Neutrophil (primary cell): ENCODE data around the gene OVCA2.
"Not testable (repeated sequence)": the region's sequence is repeated elsewhere in the genome, so short reads cannot be mapped to it uniquely, and the experiment has no call there.

Experiments used
- H3K27ac ChIP-seq: fragments of 200-600 bp; sonication (generic); 2 replicates; pipeline ENCODE4 v1.5.1; 2016; ENCODE audit warnings: mild to moderate bottlenecking, moderate library complexity
- H3K27me3 ChIP-seq: fragments of 200-600 bp; sonication (generic); 2 replicates; pipeline ENCODE4 v1.6.0; 2016; ENCODE audit warnings: mild to moderate bottlenecking
- H3K36me3 ChIP-seq: fragments of 200-600 bp; sonication (generic); 2 replicates; pipeline ENCODE4 v1.5.1; 2017
- H3K4me1 ChIP-seq, 2 experiments: fragments of 200-600 bp in 1 of 2; sonication (generic) in 1 of 2; 1 replicate in 1 of 2; 2 replicates in 1 of 2; pipeline versions ENCODE4 v1.5.1 to v1.6.1; 2013 to 2016; ENCODE audit warnings: low read depth in 1 of 2, low read length in 1 of 2, mild to moderate bottlenecking in 1 of 2, moderate library complexity in 1 of 2; ENCODE audit not compliant: control insufficient read depth in 1 of 2, insufficient read depth in 1 of 2
- H3K4me3 ChIP-seq, 2 experiments: fragments of 200-600 bp in 1 of 2; sonication (generic) in 1 of 2; 1 replicate in 1 of 2; 2 replicates in 1 of 2; pipeline ENCODE4 v1.5.1; 2013 to 2016; ENCODE audit warnings: low read depth in 1 of 2, low read length in 1 of 2, mild to moderate bottlenecking in 1 of 2, moderate library complexity in 1 of 2
- H3K9me3 ChIP-seq: fragments of 200-600 bp; sonication (generic); 2 replicates; pipeline ENCODE4 v1.5.1; 2016
- CTCF ChIP-seq: fragments of 200-600 bp; sonication (generic); IDR thresholded peaks from 2 replicates; pipeline ENCODE4 v1.5.1; 2016; ENCODE audit warnings: antibody characterized with exemption

Gene OVCA2

GRCh38 chr17:2012499-2012898, 29.3 kb upstream of the OVCA2 start:
- H3K4me1 ChIP-seq = no peaks in the 10 kb centered on the region
- no peak overlapping the region for H3K27ac ChIP-seq
- H3K27me3 ChIP-seq = peaks cover 56% of the 10 kb centered on the region
- TF ChIP-seq CTCF = no peak
- H3K36me3 ChIP-seq = no peaks in the 10 kb centered on the region
- no peaks in the 10 kb centered on the region for H3K9me3 ChIP-seq
- no peak overlapping the region for H3K4me3 ChIP-seq

GRCh38 chr17:2013220-2013993, 28.4 kb upstream of the OVCA2 start:
- H3K27ac ChIP-seq, H3K9me3 ChIP-seq, H3K36me3 ChIP-seq, H3K4me1 ChIP-seq, H3K4me3 ChIP-seq: not testable (repeated sequence)
- peaks cover 64% of the 10 kb centered on the region for H3K27me3 ChIP-seq

- no peaks in the 10 kb centered on the region for H3K4me1 ChIP-seq
- no peak for TF ChIP-seq CTCF
- no peaks in the 10 kb centered on the region for H3K36me3 ChIP-seq
- H3K4me3 ChIP-seq = no peak overlapping the region
- H3K27me3 ChIP-seq = peaks cover 64% of the 10 kb centered on the region
- no peaks in the 10 kb centered on the region for H3K9me3 ChIP-seq
- no peak overlapping the region for H3K27ac ChIP-seq
These were observed 27.9 kb upstream of the OVCA2 start for GRCh38 chr17:2013994-2014317.

GRCh38 chr17:2015314-2015713, 26.5 kb upstream of the OVCA2 start:
- Histone ChIP-seq H3K9me3 (no peaks in the 10 kb centered on the region), H3K36me3 (no peaks in the 10 kb centered on the region), H3K27me3 (peaks cover 76% of the 10 kb centered on the region)

GRCh38 chr17:2016494-2016893, 25.3 kb upstream of the OVCA2 start:
- H3K4me3 ChIP-seq = no peak overlapping the region
- no peak for TF ChIP-seq CTCF
- no peaks in the 10 kb centered on the region for H3K36me3 ChIP-seq
- H3K27ac ChIP-seq = no peak overlapping the region
- no peaks in the 10 kb centered on the region for H3K4me1 ChIP-seq
- peaks cover 79% of the 10 kb centered on the region for H3K27me3 ChIP-seq
- no peaks in the 10 kb centered on the region for H3K9me3 ChIP-seq

More at GRCh38 chr17:2015314-2015713, 26.5 kb upstream of the OVCA2 start:
- TF ChIP-seq CTCF = no peak
- Histone ChIP-seq H3K27ac (no peak overlapping the region), H3K4me3 (no peak overlapping the region), H3K4me1 (no peaks in the 10 kb centered on the region)

- no peak for TF ChIP-seq CTCF
- no peak overlapping the region for H3K4me3 ChIP-seq
- peaks cover 79% of the 10 kb centered on the region for H3K27me3 ChIP-seq
- H3K9me3 ChIP-seq = no peaks in the 10 kb centered on the region
- H3K36me3 ChIP-seq = no peaks in the 10 kb centered on the region
- no peak overlapping the region for H3K27ac ChIP-seq
- H3K4me1 ChIP-seq = no peaks in the 10 kb centered on the region
These were observed 24.4 kb upstream of the OVCA2 start for GRCh38 chr17:2017274-2017941.
